Suppressor macrophage treated with lipopolysaccharide for 4 hours (primary cell): ENCODE data around the gene ADSS1.
A peak's percentile ranks its signal among the peaks of the same experiment; 100 is the strongest.

Experiments
- DNase-seq: peaks from one replicate; pipeline ENCODE4 v3.0.0-alpha.2; 2020

ADSS1 gene

GRCh38 chr14:104723651-104724406 is at the start of gene ADSS1:
Gene ADSS1, plus strand, starts transcription at chr14:104724229. Its CDS starts 42 bp downstream, at chr14:104724271.
- DNase-seq, result peak; percentile 76

GRCh38 chr14:104675447-104675846 is 48.6 kb upstream of the ADSS1 start:
- no peak for DNase-seq

GRCh38 chr14:104676130-104676693 is 47.8 kb upstream of the ADSS1 start:
- DNase-seq, result no peak

GRCh38 chr14:104676694-104677511 is 47.1 kb upstream of the ADSS1 start:
- no peak for DNase-seq

- peak; percentile 80 for DNase-seq
Observed at GRCh38 chr14:104677512-104678332, 46.3 kb upstream of the ADSS1 start.

- no peak for DNase-seq
Observed at GRCh38 chr14:104678346-104678745, 45.7 kb upstream of the ADSS1 start.

- DNase-seq, result no peak
Observed at GRCh38 chr14:104678901-104679705, 44.9 kb upstream of the ADSS1 start.

GRCh38 chr14:104680056-104680805 is 43.8 kb upstream of the ADSS1 start:
- peak; percentile 71 for DNase-seq

- DNase-seq, result peak; percentile 87
Observed at GRCh38 chr14:104680806-104681688, 43.0 kb upstream of the ADSS1 start.

- DNase-seq, result no peak
Observed at GRCh38 chr14:104681689-104682074, 42.3 kb upstream of the ADSS1 start.

GRCh38 chr14:104682107-104682593 is 41.9 kb upstream of the ADSS1 start:
- no peak for DNase-seq

- DNase-seq, result no peak
Observed at GRCh38 chr14:104683653-104684448, 40.2 kb upstream of the ADSS1 start.

GRCh38 chr14:104684449-104684821 is 39.6 kb upstream of the ADSS1 start:
- no peak for DNase-seq

- DNase-seq, result no peak
Observed at GRCh38 chr14:104685216-104685997, 38.6 kb upstream of the ADSS1 start.

GRCh38 chr14:104685998-104686610 is 37.9 kb upstream of the ADSS1 start:
- no peak for DNase-seq

GRCh38 chr14:104686624-104687517 is 37.2 kb upstream of the ADSS1 start:
- DNase-seq, result no peak
